PFSK-1 (cell line): Measurements from ENCODE around the gene CACNA1B.

Source experiments
- FOXP2 ChIP-seq: optimal IDR thresholded peaks from 2 replicates; pipeline ENCODE3; 2011; ENCODE audit warnings: borderline replicate concordance, control low read depth, inconsistent platforms; ENCODE audit not compliant: insufficient read depth; ENCODE audit errors: extremely low read length, extremely low read depth
- POLR2AphosphoS5 ChIP-seq: IDR thresholded peaks from 2 replicates; pipeline ENCODE4 v1.6.1; 2012; ENCODE audit warnings: low read depth, mild to moderate bottlenecking, control low read depth, low read length, moderate library complexity
- REST ChIP-seq, 2 experiments: IDR thresholded peaks; 2 replicates each; pipeline versions ENCODE4 v1.6.1 to v1.8.0; 2011 to 2012; ENCODE audit warnings: low read depth in 2 of 2, low read length in 2 of 2, control low read depth in 1 of 2, inconsistent platforms in 1 of 2, mild to moderate bottlenecking in 1 of 2, moderate library complexity in 1 of 2; ENCODE audit not compliant: insufficient read depth in 1 of 2
- SIN3A ChIP-seq: IDR thresholded peaks from 2 replicates; pipeline ENCODE4 v1.6.1; 2012; ENCODE audit warnings: mild to moderate bottlenecking, low read length, moderate library complexity, borderline replicate concordance; ENCODE audit not compliant: insufficient read depth
- TAF1 ChIP-seq: IDR thresholded peaks from 2 replicates; pipeline ENCODE4 v1.6.1; 2012; ENCODE audit warnings: low read length, control low read depth, borderline replicate concordance; ENCODE audit not compliant: insufficient read depth

The CACNA1B gene

GRCh38 chr9:137988701-137989100 lies 111.1 kb downstream of the CACNA1B start:
- TF ChIP-seq POLR2AphosphoS5, result no peak

GRCh38 chr9:137989156-137989555 lies 111.6 kb downstream of the CACNA1B start:
- no peak for TF ChIP-seq REST (IDR thresholded peaks at IDR 0.05; ENCODE audit: insufficient read depth in 1 of 2, low read depth in 2 of 2, low read length in 2 of 2)

GRCh38 chr9:137989999-137990715 lies 112.6 kb downstream of the CACNA1B start:
- no peak for TF ChIP-seq TAF1
- TF ChIP-seq SIN3A, result no peak
- no peak for TF ChIP-seq FOXP2

- TF ChIP-seq TAF1 (no peak), FOXP2 (no peak), REST (IDR thresholded peaks at IDR 0.05; ENCODE audit: insufficient read depth in 1 of 2, low read depth in 2 of 2, low read length in 2 of 2) (no peak), POLR2AphosphoS5 (no peak), SIN3A (no peak)
These were observed 126.1 kb downstream of the CACNA1B start for GRCh38 chr9:138003485-138004190.

GRCh38 chr9:138006576-138007233 lies 129.1 kb downstream of the CACNA1B start:
- no peak for TF ChIP-seq TAF1
- no peak for TF ChIP-seq SIN3A
- TF ChIP-seq POLR2AphosphoS5, result no peak
- TF ChIP-seq FOXP2, result no peak
- no peak for TF ChIP-seq REST (IDR thresholded peaks at IDR 0.05; ENCODE audit: insufficient read depth in 1 of 2, low read depth in 2 of 2, low read length in 2 of 2)

- TF ChIP-seq FOXP2 (no peak), POLR2AphosphoS5 (no peak), TAF1 (no peak), REST (IDR thresholded peaks at IDR 0.05; ENCODE audit: insufficient read depth in 1 of 2, low read depth in 2 of 2, low read length in 2 of 2) (no peak), SIN3A (no peak)
These were observed 130.0 kb downstream of the CACNA1B start for GRCh38 chr9:138007566-138007917.
